NCI-H2227 (cell line): ENCODE data around the gene ATXN10.

Experiments
- DNase-seq: peaks from one replicate; lab custom pipeline; 2025; ENCODE audit not compliant: unreplicated experiment; lab: John Stamatoyannopoulos, UW

ATXN10 gene

DNA sequence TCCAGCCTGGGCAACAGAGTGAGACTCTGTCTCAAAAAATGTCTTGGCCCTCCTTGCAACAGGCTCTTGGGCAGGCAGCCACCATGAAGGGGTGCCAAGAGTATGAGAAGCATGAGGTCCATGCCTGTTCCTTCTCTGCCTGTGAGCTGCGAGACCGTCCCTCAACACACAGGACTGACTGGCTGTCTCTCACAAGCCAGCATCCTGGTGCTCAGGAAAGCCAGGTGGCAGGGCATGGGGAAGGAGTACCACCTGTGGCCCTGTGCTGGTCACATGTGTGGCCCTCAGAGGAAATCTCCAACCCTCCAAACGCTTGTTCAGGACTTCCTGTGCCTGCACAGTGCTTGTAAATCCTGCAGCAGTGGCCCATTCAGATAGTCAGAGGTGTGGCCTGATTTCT lies 83.2 kb downstream of the ATXN10 start:
- no peak for DNase-seq

GRCh38 chr22:45756558-45756957 lies 84.9 kb downstream of the ATXN10 start:
- no peak for DNase-seq

DNA sequence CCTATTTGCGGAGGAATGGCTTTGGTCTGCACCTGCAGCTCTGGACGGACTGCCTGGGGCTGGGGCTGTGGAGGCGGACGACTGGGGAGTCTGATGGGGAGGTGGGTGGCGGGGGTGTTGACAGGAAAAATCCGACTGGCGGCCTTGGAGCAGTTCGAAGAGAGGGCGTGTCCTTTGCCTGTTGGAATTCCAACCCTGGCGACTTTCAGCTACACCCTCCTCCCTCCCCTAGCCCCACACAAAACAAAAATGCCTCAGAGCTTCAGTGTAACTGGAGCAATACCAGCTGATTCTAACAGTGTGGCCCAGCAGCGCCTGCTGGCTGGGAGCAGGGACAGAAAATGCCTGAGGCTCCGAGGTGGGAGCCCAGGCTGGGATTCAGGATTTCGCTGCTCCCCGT lies 85.4 kb downstream of the ATXN10 start:
- no peak for DNase-seq

GRCh38 chr22:45757936-45758335 lies 86.3 kb downstream of the ATXN10 start:
- DNase-seq, result no peak

- DNase-seq, result no peak
Measured at GRCh38 chr22:45758603-45759002, 87.0 kb downstream of the ATXN10 start.

DNA sequence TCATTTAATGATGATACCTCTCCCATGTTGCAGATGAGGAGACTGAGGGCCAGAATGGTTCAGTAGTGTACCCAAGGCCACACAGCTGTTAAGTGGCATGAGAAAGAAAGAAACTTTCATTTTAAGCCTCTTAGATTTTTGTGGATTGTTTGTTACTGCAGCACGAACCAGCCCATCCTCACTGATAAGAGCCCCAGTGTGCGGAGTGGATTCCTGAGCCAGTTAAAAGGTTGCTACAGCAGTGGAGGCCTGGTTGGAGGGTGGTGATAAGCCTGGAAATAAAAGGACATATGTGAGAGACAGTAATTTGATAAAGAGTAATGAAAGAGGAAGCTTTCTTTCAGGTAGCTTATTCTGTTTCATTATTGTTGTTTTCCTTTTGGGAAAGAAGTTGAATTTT lies 89.0 kb downstream of the ATXN10 start:
- no peak for DNase-seq

DNA sequence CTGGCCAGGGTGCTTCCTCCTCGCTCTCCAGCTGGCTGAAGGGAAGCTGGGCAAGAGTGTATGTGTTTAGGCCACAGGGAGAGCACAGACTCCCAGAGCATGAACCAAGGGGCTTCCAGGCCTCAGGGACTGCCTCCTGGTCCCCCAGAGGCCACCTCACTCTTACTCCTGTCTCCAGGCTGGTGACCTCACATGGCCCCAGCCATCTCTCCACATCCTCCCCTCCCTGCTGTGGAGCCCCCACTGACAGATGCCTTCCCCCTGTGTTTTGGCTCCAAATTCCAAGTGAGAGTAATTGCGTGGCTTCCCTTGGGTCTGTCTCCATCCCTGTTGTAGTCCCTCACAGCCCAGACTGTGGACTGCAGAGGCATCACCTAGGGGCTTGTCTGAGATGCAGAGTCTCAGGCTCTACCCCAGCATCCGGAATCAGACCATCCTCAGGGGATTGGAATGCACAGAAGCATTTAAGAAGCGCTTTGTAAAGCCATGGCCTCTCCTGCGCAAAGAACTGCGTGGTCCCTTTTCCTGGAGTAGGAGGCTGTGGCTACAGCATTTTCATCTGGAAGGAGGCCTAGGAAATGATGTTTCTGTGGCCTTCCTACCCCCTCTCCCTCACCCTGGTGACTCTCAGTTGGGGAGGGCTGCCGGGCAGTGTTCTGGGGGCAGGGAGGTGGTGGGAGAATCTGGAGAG lies 91.1 kb downstream of the ATXN10 start:
- DNase-seq, result no peak

GRCh38 chr22:45763236-45763624 lies 91.6 kb downstream of the ATXN10 start:
- DNase-seq, result no peak

- no peak for DNase-seq
Measured at GRCh38 chr22:45768490-45768889, 96.9 kb downstream of the ATXN10 start.

- no peak for DNase-seq
Measured at GRCh38 chr22:45769569-45770210, 98.1 kb downstream of the ATXN10 start.

DNA sequence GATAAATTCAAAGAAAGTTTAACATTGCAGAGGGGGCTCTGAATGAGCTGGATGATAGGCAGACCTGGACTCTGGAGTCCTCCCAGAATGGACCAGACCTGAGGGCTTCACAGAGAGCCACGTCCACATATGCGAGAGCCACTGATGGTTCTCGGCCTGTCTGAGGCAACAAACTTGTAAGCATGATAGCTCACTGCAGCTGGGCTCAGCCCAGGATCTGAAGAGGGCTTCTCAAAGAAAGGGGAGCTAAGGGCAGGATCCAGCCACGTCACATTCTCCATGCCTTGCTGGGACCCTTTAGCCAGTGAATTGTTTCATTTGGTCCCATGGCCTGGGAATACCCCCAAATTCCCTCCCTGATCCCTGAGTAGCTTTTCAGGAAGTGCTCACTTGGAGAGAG lies 98.9 kb downstream of the ATXN10 start:
- DNase-seq, result no peak

DNA sequence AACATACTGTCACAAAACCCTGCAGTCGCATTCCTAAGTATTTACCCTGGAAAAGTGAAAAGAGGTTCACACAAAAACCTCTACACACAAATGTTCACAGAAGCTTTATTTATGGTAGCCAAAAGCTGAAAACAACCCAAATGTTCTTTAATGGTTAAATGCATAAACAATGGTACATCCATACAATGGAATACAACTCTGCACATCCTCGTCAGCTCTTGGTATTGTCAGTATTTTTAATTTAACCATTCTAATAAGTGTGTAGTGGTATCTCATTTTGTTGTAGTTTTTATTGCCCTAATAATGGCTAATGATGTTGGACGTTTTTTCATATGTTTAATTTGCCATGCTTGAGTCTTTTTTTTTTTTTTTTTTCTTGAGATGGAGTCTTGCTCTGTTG lies 99.4 kb downstream of the ATXN10 start:
- no peak for DNase-seq

GRCh38 chr22:45771711-45772110 lies 100.1 kb downstream of the ATXN10 start:
- no peak for DNase-seq

DNA sequence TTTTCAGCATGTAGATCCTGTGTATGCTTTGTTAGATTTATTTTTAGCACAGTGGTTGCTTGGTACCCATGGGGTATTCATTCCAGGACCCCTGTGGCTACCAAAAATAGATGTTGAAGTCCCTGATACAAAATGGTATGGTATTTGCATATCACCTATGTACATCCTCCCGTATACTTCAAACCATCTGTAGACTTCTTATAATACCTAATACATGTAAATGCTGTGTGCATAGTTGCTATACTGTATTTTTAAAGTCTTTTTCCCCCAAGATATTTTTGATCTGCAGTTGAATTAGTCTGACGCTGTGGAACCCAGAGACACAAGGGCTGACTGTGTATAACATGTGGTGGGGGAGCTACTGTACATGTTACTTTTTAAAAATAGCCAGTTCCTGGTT lies 101.1 kb downstream of the ATXN10 start:
- DNase-seq, result no peak

GRCh38 chr22:45774001-45774670 lies 102.5 kb downstream of the ATXN10 start:
- DNase-seq, result no peak

DNA sequence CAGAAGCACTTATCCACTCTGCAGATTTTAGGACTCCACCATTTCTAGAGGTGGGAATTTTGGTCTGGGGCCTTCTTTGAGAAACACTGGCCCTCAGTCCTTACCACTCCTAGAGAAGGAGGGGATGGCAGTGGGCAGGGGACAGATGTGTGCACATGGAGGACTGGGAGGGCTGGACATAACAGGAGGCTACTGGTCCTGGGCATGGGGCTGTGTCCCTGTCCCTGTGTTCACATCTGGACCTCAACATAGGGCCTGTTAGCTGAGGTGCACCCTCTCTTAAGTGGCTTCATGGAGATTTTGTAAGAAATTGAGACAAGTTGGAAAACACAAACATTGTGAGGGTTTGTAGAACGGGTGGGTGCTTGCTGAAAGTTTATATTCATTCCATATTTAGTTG lies 103.4 kb downstream of the ATXN10 start:
- no peak for DNase-seq

GRCh38 chr22:45775569-45776312 lies 104.1 kb downstream of the ATXN10 start:
- DNase-seq, result no peak

GRCh38 chr22:45776313-45776585 lies 104.6 kb downstream of the ATXN10 start:
- DNase-seq, result no peak

DNA sequence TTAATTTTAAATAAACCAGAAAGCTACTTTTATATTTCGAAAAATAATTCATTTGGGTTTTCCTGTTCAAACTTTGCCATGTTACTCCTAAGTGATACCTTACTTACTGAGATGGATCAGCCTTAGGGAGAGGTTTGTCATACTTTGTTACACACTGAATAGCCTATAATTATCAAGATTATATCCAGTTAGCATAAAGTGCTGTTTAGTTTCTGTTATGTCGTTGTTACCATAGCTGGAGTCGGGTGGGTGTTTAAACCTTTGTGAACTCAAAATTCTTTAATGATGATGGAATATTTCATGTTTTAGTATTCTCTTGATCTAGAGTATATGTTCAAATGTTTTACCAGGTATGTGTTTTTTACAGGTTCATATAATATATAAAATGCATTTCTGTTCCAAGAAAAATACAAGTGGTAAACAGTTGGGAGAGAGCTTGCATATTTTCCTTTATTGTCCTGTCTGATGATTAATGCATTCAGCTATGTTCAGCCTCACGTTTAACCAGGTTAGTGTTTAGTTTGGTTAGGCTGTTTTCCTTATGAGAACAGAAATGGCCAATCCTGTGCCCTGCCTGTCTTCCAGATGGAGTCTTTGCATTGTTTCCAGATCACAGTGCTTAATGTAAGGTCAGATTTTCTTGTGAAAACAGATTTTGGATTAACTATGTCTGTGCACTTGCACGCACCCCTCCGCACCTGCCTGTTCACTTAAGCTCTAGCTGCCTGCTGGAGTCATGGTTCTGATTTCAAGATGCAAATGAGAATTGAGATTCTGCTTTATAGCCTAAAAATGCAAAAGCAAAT lies 105.6 kb downstream of the ATXN10 start:
- no peak for DNase-seq

- no peak for DNase-seq
Measured at GRCh38 chr22:45777852-45778375, 106.3 kb downstream of the ATXN10 start.

- DNase-seq, result no peak
Measured at GRCh38 chr22:45781459-45781858, 109.8 kb downstream of the ATXN10 start.
